Ramos (cell line): ENCODE measurements around the gene BIRC2.
"Not testable (repeated sequence)": the region's sequence is repeated elsewhere in the genome, so short reads cannot be mapped to it uniquely, and the experiment has no call there.

Source experiments
- in situ Hi-C: fragments of 300-500 bp; cut with MboI; formaldehyde crosslinking; loops from one replicate; pipeline ENCODE4 v1.14.3; 2022; ENCODE audit warnings: low sequenced_read_pairs; ENCODE audit not compliant: unreplicated experiment

Gene BIRC2

GRCh38 chr11:102361086-102362031 lies 14.3 kb downstream of the BIRC2 start:
- in situ Hi-C loops, result no loop called here

- in situ Hi-C loops, result no loop called here
Observed at GRCh38 chr11:102364991-102365390, 18.0 kb downstream of the BIRC2 start.

- in situ Hi-C loops, result no loop called here
Observed at GRCh38 chr11:102367364-102367763, 20.4 kb downstream of the BIRC2 start.

GRCh38 chr11:102368472-102368871 lies 21.5 kb downstream of the BIRC2 start:
- in situ Hi-C loops, result no loop called here

- in situ Hi-C loops, result not testable (repeated sequence)
Observed at GRCh38 chr11:102374633-102375424, 27.8 kb downstream of the BIRC2 start.

GRCh38 chr11:102375720-102376399 lies 28.8 kb downstream of the BIRC2 start:
- in situ Hi-C loops, result no loop called here

GRCh38 chr11:102377891-102378290 lies 30.9 kb downstream of the BIRC2 start:
- in situ Hi-C loops, result no loop called here

- in situ Hi-C loops, result no loop called here
Observed at GRCh38 chr11:102378818-102379217, 31.8 kb downstream of the BIRC2 start.

GRCh38 chr11:102382384-102382783 lies 35.4 kb downstream of the BIRC2 start:
- in situ Hi-C loops, result no loop called here

GRCh38 chr11:102383839-102384238 lies 36.8 kb downstream of the BIRC2 start:
- in situ Hi-C loops, result no loop called here

- in situ Hi-C loops, result no loop called here
Observed at GRCh38 chr11:102384419-102385079, 37.5 kb downstream of the BIRC2 start.

- in situ Hi-C loops, result no loop called here
Observed at GRCh38 chr11:102385085-102386007, 38.3 kb downstream of the BIRC2 start.

GRCh38 chr11:102386136-102386734 lies 39.2 kb downstream of the BIRC2 start:
- in situ Hi-C loops, result no loop called here

- in situ Hi-C loops, result no loop called here
Observed at GRCh38 chr11:102387043-102387781, 40.2 kb downstream of the BIRC2 start.

- in situ Hi-C loops, result no loop called here
Observed at GRCh38 chr11:102389253-102389652, 42.2 kb downstream of the BIRC2 start.

GRCh38 chr11:102390667-102391465 lies 43.9 kb downstream of the BIRC2 start:
- in situ Hi-C loops, result loop anchor here (5.0 kb wide), 1 partner anchor 106 kb away; no protein-coding TSS in a partner anchor
